Breast epithelium (tissue), 4 donors: ENCODE data around the gene CD151. TPM values are rescaled to one million over a fixed set of nuclear protein-coding genes. Genes with fewer than 3 reads are reported as not detected.

Experiments used
- DNase-seq, 2 donors: peaks; one replicate each; pipeline ENCODE4 v3.0.0-alpha.2; 2019; ENCODE audit warnings: low spot score in 2 of 2
- H3K27ac ChIP-seq, 2 donors: fragments of 200-600 bp; sonication (generic) in 1 of 2; one replicate each; pipeline ENCODE4 v1.5.1; 2016 to 2019; ENCODE audit warnings: mild to moderate bottlenecking in 1 of 2
- H3K27me3 ChIP-seq, 2 donors: fragments of 200-600 bp; sonication (generic) in 1 of 2; one replicate each; pipeline versions ENCODE4 v1.5.1 to v1.6.0; 2017 to 2019; ENCODE audit warnings: control low read depth in 1 of 2, mild to moderate bottlenecking in 1 of 2
- H3K36me3 ChIP-seq: fragments of 200-600 bp; one replicate; pipeline ENCODE4 v1.5.1; 2019
- H3K4me1 ChIP-seq, 2 donors: fragments of 200-600 bp; sonication (generic); one replicate each; pipeline ENCODE4 v1.5.1; 2016 to 2019; ENCODE audit warnings: control low read depth in 1 of 2
- H3K4me3 ChIP-seq, 3 donors: fragments of 200-600 bp; sonication (generic); 1 replicate in 2 of 3; 2 replicates in 1 of 3; pipeline ENCODE4 v1.5.1; 2016 to 2019; ENCODE audit warnings: mild to moderate bottlenecking in 3 of 3, moderate library complexity in 2 of 3
- H3K9me3 ChIP-seq, 2 donors: fragments of 200-600 bp; sonication (generic) in 1 of 2; one replicate each; pipeline ENCODE4 v1.5.1; 2016 to 2019; ENCODE audit warnings: control low read depth in 1 of 2
- POLR2A ChIP-seq: fragments of 450-650 bp; IDR thresholded peaks from one replicate; pipeline ENCODE4 v1.6.1; 2016; ENCODE audit warnings: antibody characterized with exemption, mild to moderate bottlenecking, moderate library complexity
- POLR2AphosphoS5 ChIP-seq, 3 donors: sonication (generic); formaldehyde crosslinking; IDR thresholded peaks; one replicate each; pipeline ENCODE4 v1.6.1; 2017; ENCODE audit warnings: antibody characterized with exemption in 3 of 3
- intact Hi-C: fragments of 100-400 bp; cut with DNase I; formaldehyde crosslinking; loops from one replicate; pipeline ENCODE4 v1.15.1; 2023; ENCODE audit warnings: low total_unique reads
- total RNA-seq, 3 donors: library from RNA; depleted of rRNA; stranded (reverse); fragments of >200 nt; gene quantifications; one replicate each; pipeline ENCODE4 v1.1.0, GENCODE V29; 2016
- TF ChIP-seq, protein P1 (sequence below), 3 donors: fragments of 450-650 bp; IDR thresholded peaks; one replicate each; pipeline ENCODE4 v1.5.1; 2016 to 2017; ENCODE audit warnings: antibody characterized with exemption in 3 of 3, mild to moderate bottlenecking in 3 of 3, moderate library complexity in 3 of 3

Gene CD151
- total RNA-seq, 3 donors from 2014 or later, result 209 to 847 (median 343) TPM

GRCh38 chr11:794766-795633 is 37.8 kb upstream of the CD151 start:
- peaks cover 0 to under 1% of the 10 kb centered on the region in 2 donors for H3K27me3 ChIP-seq
- peaks cover 10 to 14% of the 10 kb centered on the region in 2 donors for H3K4me1 ChIP-seq
- intact Hi-C loops, result no loop called here
- no peaks in the 10 kb centered on the region for H3K9me3 ChIP-seq
- no peaks in the 10 kb centered on the region for H3K36me3 ChIP-seq
- peak overlapping the region; percentile 62 to 82 (median 79) for H3K4me3 ChIP-seq
- TF ChIP-seq, protein P1, sequence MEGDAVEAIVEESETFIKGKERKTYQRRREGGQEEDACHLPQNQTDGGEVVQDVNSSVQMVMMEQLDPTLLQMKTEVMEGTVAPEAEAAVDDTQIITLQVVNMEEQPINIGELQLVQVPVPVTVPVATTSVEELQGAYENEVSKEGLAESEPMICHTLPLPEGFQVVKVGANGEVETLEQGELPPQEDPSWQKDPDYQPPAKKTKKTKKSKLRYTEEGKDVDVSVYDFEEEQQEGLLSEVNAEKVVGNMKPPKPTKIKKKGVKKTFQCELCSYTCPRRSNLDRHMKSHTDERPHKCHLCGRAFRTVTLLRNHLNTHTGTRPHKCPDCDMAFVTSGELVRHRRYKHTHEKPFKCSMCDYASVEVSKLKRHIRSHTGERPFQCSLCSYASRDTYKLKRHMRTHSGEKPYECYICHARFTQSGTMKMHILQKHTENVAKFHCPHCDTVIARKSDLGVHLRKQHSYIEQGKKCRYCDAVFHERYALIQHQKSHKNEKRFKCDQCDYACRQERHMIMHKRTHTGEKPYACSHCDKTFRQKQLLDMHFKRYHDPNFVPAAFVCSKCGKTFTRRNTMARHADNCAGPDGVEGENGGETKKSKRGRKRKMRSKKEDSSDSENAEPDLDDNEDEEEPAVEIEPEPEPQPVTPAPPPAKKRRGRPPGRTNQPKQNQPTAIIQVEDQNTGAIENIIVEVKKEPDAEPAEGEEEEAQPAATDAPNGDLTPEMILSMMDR (IDR thresholded peaks at IDR 0.05), result no peak
- no peak for TF ChIP-seq POLR2A
- no peak for TF ChIP-seq POLR2AphosphoS5 (IDR thresholded peaks at IDR 0.05)
- H3K27ac ChIP-seq, result peak overlapping the region; percentile 86 to 87
- DNase-seq, result no peak

DNA sequence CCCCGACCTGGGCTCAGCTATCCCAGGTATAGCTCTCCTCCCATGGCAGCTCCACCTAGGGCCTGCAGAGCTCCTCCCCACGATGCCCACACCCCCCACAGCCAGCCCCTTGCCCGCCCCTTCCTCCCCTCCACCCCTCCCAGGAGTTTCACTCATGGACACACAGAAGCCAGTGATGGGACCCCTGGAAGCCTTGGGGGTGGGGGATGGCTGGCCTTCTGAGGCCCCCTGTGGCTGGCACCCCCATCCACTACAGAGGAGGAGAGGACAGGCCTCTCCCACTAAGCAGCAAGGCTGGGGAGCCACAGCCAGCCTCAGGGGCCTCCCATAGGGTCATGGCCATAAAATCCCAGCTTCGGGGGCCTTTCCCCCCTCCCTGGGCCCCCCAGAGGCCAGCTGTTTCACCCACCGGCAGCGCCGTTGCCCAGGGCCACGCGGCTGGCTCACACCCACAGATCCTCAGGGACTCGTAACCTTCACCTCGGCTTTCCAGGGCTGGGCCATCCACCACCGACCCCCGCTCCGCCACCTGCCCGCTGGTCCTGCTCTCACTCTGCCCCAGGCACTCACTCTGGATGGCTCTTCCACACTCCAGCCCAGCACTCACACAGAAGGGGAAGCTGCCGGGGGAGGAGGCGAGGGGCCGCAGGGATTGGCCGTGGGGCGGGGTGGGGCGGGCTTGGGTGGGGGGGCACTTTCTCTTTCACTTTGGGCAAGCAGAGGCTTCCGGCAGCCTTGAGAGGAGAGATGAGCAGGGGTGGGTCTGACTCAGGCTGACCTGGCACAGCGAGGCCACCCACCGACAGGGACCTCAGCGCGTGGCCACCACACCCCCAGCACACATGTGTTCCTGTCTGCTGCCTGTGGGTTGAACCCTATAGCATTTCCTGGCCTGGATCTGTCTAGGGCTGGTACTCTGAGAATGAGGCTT is 36.9 kb upstream of the CD151 start:
- intact Hi-C loops, result no loop called here
- peak in 1 of 2 donors; percentile 61 for DNase-seq

DNA sequence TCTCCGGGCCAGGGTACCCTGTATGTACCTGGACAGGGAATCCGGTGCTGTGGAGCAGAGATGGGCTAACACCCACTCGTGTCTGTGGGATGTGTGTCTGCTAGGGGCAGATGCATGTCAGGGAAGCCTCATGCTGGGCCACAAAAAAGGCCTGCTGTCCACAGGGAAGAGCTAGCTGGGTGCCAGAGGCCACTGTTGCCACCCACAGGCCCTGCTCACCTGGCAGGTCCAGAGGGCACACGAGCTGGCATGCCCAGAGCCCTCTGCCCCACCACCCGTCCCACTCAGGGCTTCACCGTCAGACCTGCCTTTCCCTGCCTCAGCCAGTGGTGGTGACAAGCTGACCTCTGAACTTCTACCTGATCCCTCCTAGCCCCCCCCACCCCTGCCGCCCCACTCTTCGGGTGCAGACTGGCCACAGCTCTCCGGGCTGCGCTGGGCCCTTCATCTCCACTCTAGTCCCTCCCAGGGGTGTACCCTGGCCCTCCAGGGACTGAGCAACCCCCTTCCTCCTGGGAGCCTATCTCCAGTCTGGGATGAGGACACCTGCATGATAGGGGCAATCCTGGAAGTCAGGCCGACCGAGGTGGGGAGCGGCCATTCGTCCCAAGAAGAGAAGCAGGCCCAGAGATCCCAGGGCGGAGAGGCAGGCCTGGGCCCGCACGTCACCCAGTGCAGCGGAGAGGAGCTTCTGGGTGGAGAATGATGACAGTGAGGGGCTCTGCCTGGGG is 36.0 kb upstream of the CD151 start:
- intact Hi-C loops, result no loop called here
- Histone ChIP-seq H3K27me3 (no peaks in the 10 kb centered on the region), H3K27ac (peak overlapping the region; percentile 86 to 87), H3K36me3 (no peaks in the 10 kb centered on the region), H3K4me3 (peak overlapping the region; percentile 62 to 82 (median 79)), H3K9me3 (no peaks in the 10 kb centered on the region), H3K4me1 (peaks cover 10 to 14% of the 10 kb centered on the region in 2 donors)
- DNase-seq, result no peak
- no peak for TF ChIP-seq POLR2A
- no peak for TF ChIP-seq POLR2AphosphoS5 (IDR thresholded peaks at IDR 0.05)
- TF ChIP-seq, protein P1 (IDR thresholded peaks at IDR 0.05), result no peak

More for the DNA sequence above, 36.9 kb upstream of the CD151 start:
- H3K27ac ChIP-seq, result peak overlapping the region; percentile 86 to 87
- H3K9me3 ChIP-seq, result no peaks in the 10 kb centered on the region
- H3K4me3 ChIP-seq, result peak overlapping the region; percentile 62 to 82 (median 79)
- no peaks in the 10 kb centered on the region for H3K27me3 ChIP-seq
- no peaks in the 10 kb centered on the region for H3K36me3 ChIP-seq
- H3K4me1 ChIP-seq, result peaks cover 10 to 14% of the 10 kb centered on the region in 2 donors
- TF ChIP-seq POLR2AphosphoS5 (IDR thresholded peaks at IDR 0.05) (no peak), POLR2A (no peak)
- TF ChIP-seq, protein P1 (IDR thresholded peaks at IDR 0.05), result no peak

- Histone ChIP-seq H3K27ac (peak overlapping the region; percentile 86 to 87), H3K27me3 (no peaks in the 10 kb centered on the region), H3K9me3 (no peaks in the 10 kb centered on the region), H3K4me1 (peaks cover 10 to 14% of the 10 kb centered on the region in 2 donors), H3K36me3 (no peaks in the 10 kb centered on the region), H3K4me3 (peak overlapping the region; percentile 62 to 82 (median 79))
- no peak for DNase-seq
- peak in 1 of 3 donors; percentile 60 for TF ChIP-seq POLR2AphosphoS5 (IDR thresholded peaks at IDR 0.05)
- TF ChIP-seq, protein P1 (IDR thresholded peaks at IDR 0.05), result no peak
- intact Hi-C loops, result no loop called here
Measured at GRCh38 chr11:797296-798092, 35.3 kb upstream of the CD151 start.
